ENCODE results near the gene SLC47A1. TPM values are rescaled to one million over a fixed set of nuclear protein-coding genes. Genes with fewer than 3 reads are reported as not detected.

Gene SLC47A1
- total and polyA plus RNA-seq, 2 of the 13 experiments (the other 11 are each of a cell fraction or from before 2014, with no cell fraction given): 42.1 to 67.5 TPM

DNA sequence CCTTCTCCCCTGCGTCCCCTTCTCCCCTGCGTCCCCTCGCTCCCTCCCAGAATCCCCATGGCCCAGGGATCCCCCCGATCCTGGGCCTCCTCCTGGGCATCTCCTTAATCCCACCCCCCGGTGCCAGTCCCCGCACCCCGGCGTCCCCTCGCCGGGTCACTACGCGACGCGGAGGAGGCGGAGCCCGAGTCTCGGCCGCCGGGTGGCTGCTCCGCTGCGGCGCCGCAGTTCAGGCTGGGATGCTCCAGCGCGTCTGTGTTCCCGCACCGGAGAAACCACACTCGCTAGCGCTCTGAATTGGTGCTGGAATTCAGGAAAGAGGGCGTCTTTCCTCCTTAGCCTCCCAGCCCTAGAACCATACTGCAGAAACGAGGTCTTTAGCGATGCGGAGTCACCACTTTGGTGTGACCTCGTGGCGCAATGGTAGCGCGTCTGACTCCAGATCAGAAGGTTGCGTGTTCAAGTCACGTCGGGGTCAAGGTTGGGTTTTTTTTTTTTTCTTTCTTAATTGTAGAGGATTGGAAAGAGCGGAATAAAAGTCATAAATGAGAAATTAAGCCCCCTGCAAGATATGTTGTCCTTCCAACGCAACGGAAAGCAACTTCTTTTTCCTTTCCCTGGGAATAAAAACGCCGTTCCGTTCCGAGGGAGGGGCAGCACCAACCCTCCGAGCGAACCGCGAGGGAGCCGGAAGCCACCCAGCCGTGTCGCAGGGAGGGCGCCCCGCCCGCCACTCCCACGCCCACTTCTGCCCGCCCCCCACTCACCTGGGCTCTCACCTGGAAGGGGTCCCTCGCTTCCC, 25.7 kb upstream of the SLC47A1 start (continued):
- TF ChIP-seq, protein P1, sequence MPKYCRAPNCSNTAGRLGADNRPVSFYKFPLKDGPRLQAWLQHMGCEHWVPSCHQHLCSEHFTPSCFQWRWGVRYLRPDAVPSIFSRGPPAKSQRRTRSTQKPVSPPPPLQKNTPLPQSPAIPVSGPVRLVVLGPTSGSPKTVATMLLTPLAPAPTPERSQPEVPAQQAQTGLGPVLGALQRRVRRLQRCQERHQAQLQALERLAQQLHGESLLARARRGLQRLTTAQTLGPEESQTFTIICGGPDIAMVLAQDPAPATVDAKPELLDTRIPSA (CRISPR knock-in tag; IDR thresholded peaks at IDR 0.05; ENCODE audit: borderline replicate concordance): 0 out of 2 replicates have a peak, but pooled peaks have one; percentile 42
- TF ChIP-seq TERF1 (CRISPR knock-in tag; IDR thresholded peaks at IDR 0.05): no peak
- no peak for TF ChIP-seq TMF1 (CRISPR knock-in tag; IDR thresholded peaks at IDR 0.05; ENCODE audit: low read depth)
- TF ChIP-seq PLSCR1 (CRISPR knock-in tag; IDR thresholded peaks at IDR 0.05; ENCODE audit: borderline replicate concordance): no peak
- no peak for TF ChIP-seq NR3C1 (CRISPR knock-in tag; IDR thresholded peaks at IDR 0.05)
- TF ChIP-seq ZNF737 (CRISPR knock-in tag; IDR thresholded peaks at IDR 0.05; ENCODE audit: borderline replicate concordance): no peak
- TF ChIP-seq HMG20B (CRISPR knock-in tag; conservative IDR thresholded peaks at IDR 0.05): no peak
- peak; percentile 50; the same call in 1 of the 2 replicates for TF ChIP-seq IRF2 (CRISPR knock-in tag; IDR thresholded peaks at IDR 0.05)
- peak; percentile 89 for TF ChIP-seq SMAD3 (CRISPR knock-in tag; IDR thresholded peaks at IDR 0.05)
- TF ChIP-seq POGZ (CRISPR knock-in tag; IDR thresholded peaks at IDR 0.05): peak; percentile 69; the same call in 1 of the 2 replicates
- no peak for TF ChIP-seq AHR (CRISPR knock-in tag; IDR thresholded peaks at IDR 0.05)
- TF ChIP-seq AKNA (CRISPR knock-in tag; IDR thresholded peaks at IDR 0.05; ENCODE audit: borderline replicate concordance): no peak
- no peak for TF ChIP-seq HNRNPL (IDR thresholded peaks at IDR 0.05; ENCODE audit: low read depth, low read length)
- TF ChIP-seq MAFG (CRISPR knock-in tag; IDR thresholded peaks at IDR 0.05): no peak
- TF ChIP-seq CC2D1A (CRISPR knock-in tag; IDR thresholded peaks at IDR 0.05): no peak
